Gastroesophageal sphincter (tissue), 3 donors: ENCODE measurements around the gene FGGY.

Experiments used
- EP300 ChIP-seq: sonication (generic); formaldehyde crosslinking; IDR thresholded peaks from one replicate; pipeline ENCODE4 v1.6.1; 2017; ENCODE audit warnings: antibody characterized with exemption, mild to moderate bottlenecking
- POLR2A ChIP-seq, 2 donors: fragments of 450-650 bp; IDR thresholded peaks; one replicate each; pipeline ENCODE4 v1.6.1; 2017; ENCODE audit warnings: antibody characterized with exemption in 2 of 2, mild to moderate bottlenecking in 2 of 2, moderate library complexity in 1 of 2
- POLR2AphosphoS5 ChIP-seq: sonication (generic); formaldehyde crosslinking; IDR thresholded peaks from one replicate; pipeline ENCODE4 v1.6.1; 2017; ENCODE audit warnings: antibody characterized with exemption
- TF ChIP-seq, protein P1 (sequence below), 4 experiments: fragments of 200-600 bp in 2 of 4; fragments of 450-650 bp in 2 of 4; sonication (generic) in 1 of 4; IDR thresholded peaks; one replicate each; pipeline ENCODE4 v1.5.1; 2017 to 2019; ENCODE audit warnings: antibody characterized with exemption in 4 of 4, mild to moderate bottlenecking in 2 of 4, moderate library complexity in 2 of 4

GRCh38 chr1:59408608-59409240 lies 111.8 kb downstream of the FGGY start:
- TF ChIP-seq POLR2AphosphoS5: no peak
- TF ChIP-seq, protein P1, sequence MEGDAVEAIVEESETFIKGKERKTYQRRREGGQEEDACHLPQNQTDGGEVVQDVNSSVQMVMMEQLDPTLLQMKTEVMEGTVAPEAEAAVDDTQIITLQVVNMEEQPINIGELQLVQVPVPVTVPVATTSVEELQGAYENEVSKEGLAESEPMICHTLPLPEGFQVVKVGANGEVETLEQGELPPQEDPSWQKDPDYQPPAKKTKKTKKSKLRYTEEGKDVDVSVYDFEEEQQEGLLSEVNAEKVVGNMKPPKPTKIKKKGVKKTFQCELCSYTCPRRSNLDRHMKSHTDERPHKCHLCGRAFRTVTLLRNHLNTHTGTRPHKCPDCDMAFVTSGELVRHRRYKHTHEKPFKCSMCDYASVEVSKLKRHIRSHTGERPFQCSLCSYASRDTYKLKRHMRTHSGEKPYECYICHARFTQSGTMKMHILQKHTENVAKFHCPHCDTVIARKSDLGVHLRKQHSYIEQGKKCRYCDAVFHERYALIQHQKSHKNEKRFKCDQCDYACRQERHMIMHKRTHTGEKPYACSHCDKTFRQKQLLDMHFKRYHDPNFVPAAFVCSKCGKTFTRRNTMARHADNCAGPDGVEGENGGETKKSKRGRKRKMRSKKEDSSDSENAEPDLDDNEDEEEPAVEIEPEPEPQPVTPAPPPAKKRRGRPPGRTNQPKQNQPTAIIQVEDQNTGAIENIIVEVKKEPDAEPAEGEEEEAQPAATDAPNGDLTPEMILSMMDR (IDR thresholded peaks at IDR 0.05): no peak
- no peak for TF ChIP-seq POLR2A (IDR thresholded peaks at IDR 0.05)
- no peak for TF ChIP-seq EP300
